ENCODE results near the gene OR1M1.

- TF ChIP-seq POLR2AphosphoS5 (IDR thresholded peaks at IDR 0.05), result no peak
- TF ChIP-seq CTCF (IDR thresholded peaks at IDR 0.05 in 8 of 11, conservative IDR thresholded peaks at IDR 0.05 in 3 of 11), result no peak
These were observed 13.1 kb upstream of the OR1M1 start for GRCh38 chr19:9073806-9074205.

All from spleen (tissue), 7 donors.